ENCODE measurements around the gene REX1BD.

DNA sequence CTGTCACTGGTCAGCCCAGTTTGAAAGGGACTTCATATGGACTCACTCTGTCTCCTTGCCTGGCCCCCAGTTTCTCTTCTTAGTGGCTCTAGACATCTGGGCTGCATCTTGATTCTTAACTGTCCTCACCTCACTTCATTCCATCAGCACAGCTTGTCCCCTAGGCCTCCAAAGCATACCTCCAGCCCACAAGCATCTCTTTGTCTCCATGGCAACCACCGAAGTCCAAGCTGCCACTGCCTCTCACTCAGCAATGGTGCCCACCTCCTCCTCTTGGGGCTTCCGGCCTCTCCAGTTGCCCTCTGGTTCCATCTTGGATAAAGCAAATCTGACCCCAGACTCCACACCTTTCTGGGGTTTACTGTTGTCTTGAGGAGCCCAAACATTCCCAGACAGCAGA is 38.3 kb downstream of the REX1BD start:
- TF ChIP-seq ZNF274 (IDR thresholded peaks at IDR 0.05; ENCODE audit: borderline replicate concordance, extremely low read depth, low read length) (no peak), EZH2 (IDR thresholded peaks at IDR 0.05; ENCODE audit: low read depth, low read length, severe bottlenecking) (no peak), POLR2A (IDR thresholded peaks at IDR 0.05; ENCODE audit: control extremely low read depth in 1 of 2, low read depth in 2 of 2, low read length in 2 of 2) (no peak), TAF1 (IDR thresholded peaks at IDR 0.05; ENCODE audit: low read depth, low read length) (no peak), RAD21 (IDR thresholded peaks at IDR 0.05 in 1 of 2, conservative IDR thresholded peaks at IDR 0.05 in 1 of 2; ENCODE audit: low read depth in 2 of 2, low read length in 2 of 2) (no peak), SIN3A (conservative IDR thresholded peaks at IDR 0.05 in 1 of 2, IDR thresholded peaks at IDR 0.05 in 1 of 2; ENCODE audit: low read depth in 1 of 2, low read length in 2 of 2) (no peak), BRCA1 (IDR thresholded peaks at IDR 0.05; ENCODE audit: low read depth, low read length) (no peak), CHD1 (IDR thresholded peaks at IDR 0.05; ENCODE audit: low read depth, low read length) (no peak), SRF (IDR thresholded peaks at IDR 0.05; ENCODE audit: low read depth, low read length) (no peak), EP300 (IDR thresholded peaks at IDR 0.05; ENCODE audit: borderline replicate concordance in 1 of 2, low read depth in 2 of 2, low read length in 2 of 2) (no peak), KDM5A (IDR thresholded peaks at IDR 0.05; ENCODE audit: low read length) (no peak)
- TF ChIP-seq, protein P1, sequence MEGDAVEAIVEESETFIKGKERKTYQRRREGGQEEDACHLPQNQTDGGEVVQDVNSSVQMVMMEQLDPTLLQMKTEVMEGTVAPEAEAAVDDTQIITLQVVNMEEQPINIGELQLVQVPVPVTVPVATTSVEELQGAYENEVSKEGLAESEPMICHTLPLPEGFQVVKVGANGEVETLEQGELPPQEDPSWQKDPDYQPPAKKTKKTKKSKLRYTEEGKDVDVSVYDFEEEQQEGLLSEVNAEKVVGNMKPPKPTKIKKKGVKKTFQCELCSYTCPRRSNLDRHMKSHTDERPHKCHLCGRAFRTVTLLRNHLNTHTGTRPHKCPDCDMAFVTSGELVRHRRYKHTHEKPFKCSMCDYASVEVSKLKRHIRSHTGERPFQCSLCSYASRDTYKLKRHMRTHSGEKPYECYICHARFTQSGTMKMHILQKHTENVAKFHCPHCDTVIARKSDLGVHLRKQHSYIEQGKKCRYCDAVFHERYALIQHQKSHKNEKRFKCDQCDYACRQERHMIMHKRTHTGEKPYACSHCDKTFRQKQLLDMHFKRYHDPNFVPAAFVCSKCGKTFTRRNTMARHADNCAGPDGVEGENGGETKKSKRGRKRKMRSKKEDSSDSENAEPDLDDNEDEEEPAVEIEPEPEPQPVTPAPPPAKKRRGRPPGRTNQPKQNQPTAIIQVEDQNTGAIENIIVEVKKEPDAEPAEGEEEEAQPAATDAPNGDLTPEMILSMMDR (IDR thresholded peaks at IDR 0.05; ENCODE audit: control extremely low read depth in 1 of 3, insufficient read depth in 1 of 3, low read depth in 1 of 3, low read length in 3 of 3) = no peak
